ENCODE data around the gene CPA4.

Gene CPA4

GRCh38 chr7:130274983-130275591 lies 17.9 kb upstream of the CPA4 start:
- DNase-seq (ENCODE audit: low read depth in 2 of 2), result no peak

GRCh38 chr7:130275826-130276297 lies 17.1 kb upstream of the CPA4 start:
- DNase-seq (ENCODE audit: low read depth in 2 of 2), result no peak

GRCh38 chr7:130276796-130277762 lies 15.9 kb upstream of the CPA4 start:
- no peak for DNase-seq (ENCODE audit: low read depth in 2 of 2)

GRCh38 chr7:130277763-130278643 lies 15.0 kb upstream of the CPA4 start:
- DNase-seq (ENCODE audit: low read depth in 2 of 2), result no peak

- DNase-seq (ENCODE audit: low read depth in 2 of 2), result no peak
Observed at GRCh38 chr7:130278860-130279259, 14.1 kb upstream of the CPA4 start.

- DNase-seq (ENCODE audit: low read depth in 2 of 2), result no peak
Observed at GRCh38 chr7:130279286-130279685, 13.7 kb upstream of the CPA4 start.

- no peak for DNase-seq (ENCODE audit: low read depth in 2 of 2)
Observed at GRCh38 chr7:130279906-130280305, 13.1 kb upstream of the CPA4 start.

GRCh38 chr7:130281260-130281659 lies 11.7 kb upstream of the CPA4 start:
- DNase-seq (ENCODE audit: low read depth in 2 of 2), result no peak

GRCh38 chr7:130286881-130287280 lies 6.1 kb upstream of the CPA4 start:
- DNase-seq (ENCODE audit: low read depth in 2 of 2), result no peak

GRCh38 chr7:130288168-130288567 lies 4.8 kb upstream of the CPA4 start:
- no peak for DNase-seq (ENCODE audit: low read depth in 2 of 2)

- no peak for DNase-seq (ENCODE audit: low read depth in 2 of 2)
Observed at GRCh38 chr7:130288829-130289228, 4.1 kb upstream of the CPA4 start.

GRCh38 chr7:130289478-130289877 lies 3.5 kb upstream of the CPA4 start:
- DNase-seq (ENCODE audit: low read depth in 2 of 2), result no peak

GRCh38 chr7:130290745-130291144 lies 2.2 kb upstream of the CPA4 start:
- no peak for DNase-seq (ENCODE audit: low read depth in 2 of 2)

GRCh38 chr7:130293521-130293920 lies 560 bp downstream of the CPA4 start:
- no peak for DNase-seq (ENCODE audit: low read depth in 2 of 2)

GRCh38 chr7:130294314-130294713 lies 1.4 kb downstream of the CPA4 start:
- no peak for DNase-seq (ENCODE audit: low read depth in 2 of 2)

GRCh38 chr7:130296221-130296951 lies 3.4 kb downstream of the CPA4 start:
- DNase-seq (ENCODE audit: low read depth in 2 of 2), result no peak

- DNase-seq (ENCODE audit: low read depth in 2 of 2), result no peak
Observed at GRCh38 chr7:130297628-130298543, 4.9 kb downstream of the CPA4 start.

GRCh38 chr7:130298544-130299326 lies 5.8 kb downstream of the CPA4 start:
- no peak for DNase-seq (ENCODE audit: low read depth in 2 of 2)

- DNase-seq (ENCODE audit: low read depth in 2 of 2), result no peak
Observed at GRCh38 chr7:130299866-130300265, 6.9 kb downstream of the CPA4 start.
